HCT116 (cell line): ENCODE measurements around the gene TTLL11. TPM values are rescaled to one million over a fixed set of nuclear protein-coding genes. Genes with fewer than 3 reads are reported as not detected.

Source experiments
- ATAC-seq: fragments of 200-7000 bp; cut with Tn5 transposase; 2 replicates; pipeline ENCODE4 v1.9.1; 2020; ENCODE audit warnings: mild to moderate bottlenecking, moderate library complexity
- BruUV-seq: library from RNA; stranded (reverse); fragments of 400-500 nt; replicated peaks from 2 replicates; lab custom pipeline; 2021; lab: Mats Ljungman, UMichigan
- CTCF ChIA-PET: fragments of 300-600 bp; sonication (Branson Sonifier 250); formaldehyde crosslinking; loops from one replicate; lab custom pipeline; 2021; ENCODE audit warnings: antibody characterized with exemption; lab: Charles Lee
- POLR2A ChIA-PET: fragments of 300-600, 350-600 bp; sonication (Branson Sonifier 250); formaldehyde crosslinking; loops from one replicate; lab custom pipeline; 2021; ENCODE audit warnings: antibody characterized with exemption; lab: Charles Lee
- RAD21 ChIA-PET, 2 experiments: fragments of 300-600 bp; sonication (Branson Sonifier 250); formaldehyde crosslinking; loops; one replicate each; lab custom pipeline; 2023; ENCODE audit warnings: low total read pairs in 2 of 2; ENCODE audit not compliant: uncharacterized antibody in 2 of 2, unreplicated experiment in 2 of 2, low non-redundant PET in 1 of 2; lab: Charles Lee
- DNase-seq: peaks from one replicate; pipeline ENCODE4 v3.0.0-alpha.2; 2010; ENCODE audit warnings: low read depth, low spot score
- H2AFZ ChIP-seq: fragments of 200-600 bp; shearing (Covaris generic), sonication (generic); 2 replicates; pipeline ENCODE4 v1.6.1; 2017; ENCODE audit warnings: low read depth, mixed run types, mixed read lengths, antibody characterized with exemption, low read length; ENCODE audit not compliant: poor library complexity, severe bottlenecking
- H3K27ac ChIP-seq: 2 replicates; pipeline ENCODE4 v1.5.1; 2012; ENCODE audit warnings: low read depth, low read length
- H3K27me3 ChIP-seq: fragments of 200-600 bp; sonication (generic); 2 replicates; pipeline ENCODE4 v1.6.1; 2016; ENCODE audit warnings: mixed run types, low read length, mixed read lengths; ENCODE audit not compliant: insufficient read depth
- H3K36me3 ChIP-seq, 2 experiments: fragments of 200-500 bp in 1 of 2; fragments of 200-600 bp in 1 of 2; sonication (Bioruptor generic) in 1 of 2; sonication (generic) in 1 of 2; 2 replicates each; pipeline versions ENCODE4 v1.5.1 to v1.6.1; 2014 to 2016; ENCODE audit warnings: low read length in 2 of 2, inconsistent platforms in 1 of 2, mixed read lengths in 1 of 2, mixed run types in 1 of 2; ENCODE audit not compliant: insufficient read depth in 2 of 2, control insufficient read depth in 1 of 2
- H3K4me1 ChIP-seq, 2 experiments: fragments of 200-600 bp in 1 of 2; sonication (generic) in 1 of 2; 2 replicates each; pipeline versions ENCODE4 v1.5.1 to v1.6.1; 2012 to 2017; ENCODE audit warnings: low read length in 2 of 2, inconsistent platforms in 1 of 2, mild to moderate bottlenecking in 1 of 2, mixed read lengths in 1 of 2, mixed run types in 1 of 2, moderate library complexity in 1 of 2; ENCODE audit not compliant: insufficient read depth in 2 of 2, control insufficient read depth in 1 of 2
- H3K4me2 ChIP-seq: fragments of 200-600 bp; sonication (generic); 2 replicates; pipeline ENCODE4 v1.6.1; 2017; ENCODE audit warnings: mixed run types, low read length, mixed read lengths
- H3K4me3 ChIP-seq, 2 experiments: fragments of 200-600 bp in 1 of 2; sonication (generic) in 1 of 2; replicated peaks in 1 of 2; 2 replicates each; pipeline ENCODE4 v1.5.1; 2011 to 2016; ENCODE audit warnings: low read length in 2 of 2, control low read depth in 1 of 2, low read depth in 1 of 2, mild to moderate bottlenecking in 1 of 2, mixed read lengths in 1 of 2, mixed run types in 1 of 2
- H3K79me2 ChIP-seq: fragments of 200-600 bp; sonication (generic); 2 replicates; pipeline ENCODE4 v1.6.1; 2017; ENCODE audit warnings: mild to moderate bottlenecking, mixed run types, low read length, moderate library complexity, mixed read lengths; ENCODE audit not compliant: insufficient read depth
- H3K9ac ChIP-seq: fragments of 200-600 bp; sonication (generic); 2 replicates; pipeline ENCODE4 v1.6.1; 2016; ENCODE audit warnings: low read length, mixed read lengths
- H3K9me2 ChIP-seq: fragments of 200-600 bp; sonication (generic), shearing (Covaris generic); 2 replicates; pipeline ENCODE4 v1.6.1; 2017; ENCODE audit warnings: mixed run types, mild to moderate bottlenecking, moderate library complexity; ENCODE audit not compliant: insufficient read depth
- H3K9me3 ChIP-seq, 2 experiments: fragments of 200-500 bp in 1 of 2; fragments of 200-600 bp in 1 of 2; sonication (Bioruptor generic) in 1 of 2; sonication (generic) in 1 of 2; 2 replicates each; pipeline ENCODE4 v1.6.1; 2014 to 2017; ENCODE audit warnings: low read length in 2 of 2, mixed read lengths in 2 of 2, inconsistent platforms in 1 of 2, low read depth in 1 of 2, mild to moderate bottlenecking in 1 of 2, mixed run types in 1 of 2, moderate library complexity in 1 of 2; ENCODE audit not compliant: control insufficient read depth in 1 of 2, insufficient read depth in 1 of 2
- H4K20me1 ChIP-seq: fragments of 200-600 bp; sonication (generic), shearing (Covaris generic); 2 replicates; pipeline ENCODE4 v1.6.1; 2017; ENCODE audit warnings: mixed run types, mild to moderate bottlenecking, moderate library complexity; ENCODE audit not compliant: insufficient read depth
- ELF1 ChIP-seq: IDR thresholded peaks from 2 replicates; pipeline ENCODE4 v1.6.1; 2012; ENCODE audit warnings: low read depth, borderline replicate concordance
- EZH2 ChIP-seq: fragments of 200-600 bp; sonication (generic); IDR thresholded peaks from 2 replicates; pipeline ENCODE4 v1.6.1; 2017; ENCODE audit warnings: antibody characterized with exemption, mixed run types
- EZH2phosphoT487 ChIP-seq: fragments of 200-600 bp; IDR thresholded peaks from 2 replicates; pipeline ENCODE4 v1.6.1; 2018; ENCODE audit warnings: antibody characterized with exemption, borderline replicate concordance
- FOSL1 ChIP-seq: IDR thresholded peaks from 2 replicates; pipeline ENCODE4 v1.6.1; 2012; ENCODE audit warnings: low read depth
- JUND ChIP-seq: IDR thresholded peaks from 2 replicates; pipeline ENCODE4 v1.6.1; 2012
- REST ChIP-seq: IDR thresholded peaks from 2 replicates; pipeline ENCODE4 v1.6.1; 2012; ENCODE audit warnings: low read depth
- TCF7L2 ChIP-seq: IDR thresholded peaks from 2 replicates; pipeline ENCODE4 v1.7.0; 2011; ENCODE audit warnings: borderline replicate concordance, inconsistent platforms; ENCODE audit not compliant: insufficient read depth, insufficient read length; ENCODE audit errors: extremely low read depth
- YY1 ChIP-seq: IDR thresholded peaks from 2 replicates; pipeline ENCODE4 v1.6.1; 2011; ENCODE audit warnings: low read length, low read depth, moderate library complexity, mild to moderate bottlenecking; ENCODE audit not compliant: insufficient replicate concordance; ENCODE audit errors: extremely low read depth
- intact Hi-C: fragments of 100-400 bp; cut with micrococcal nuclease; formaldehyde crosslinking; loops from 2 replicates; pipeline ENCODE4 v1.10.0; 2022
- total RNA-seq: library from RNA; stranded (reverse); gene quantifications from one replicate; pipeline ENCODE4 v1.2.1, GENCODE V29; 2021; ENCODE audit not compliant: unreplicated experiment

Gene TTLL11
- total RNA-seq, 1 experiment from 2014 or later = 2.2 TPM

- no peak for TF ChIP-seq YY1
These were observed 177.8 kb downstream of the TTLL11 start (continued) for GRCh38 chr9:121915304-121915625.

- Histone ChIP-seq H2AFZ (no peak overlapping the region), H3K9ac (no peak overlapping the region), H3K9me3 (no peaks in the 10 kb centered on the region), H3K36me3 (no peaks in the 10 kb centered on the region), H3K9me2 (no peaks in the 10 kb centered on the region), H4K20me1 (no peaks in the 10 kb centered on the region), H3K4me1 (no peaks in the 10 kb centered on the region), H3K4me2 (no peak overlapping the region), H3K27ac (no peak overlapping the region), H3K79me2 (no peaks in the 10 kb centered on the region), H3K4me3 (no peak overlapping the region), H3K27me3 (no peaks in the 10 kb centered on the region)
- RAD21 ChIA-PET = no interaction called here
- CTCF ChIA-PET = no interaction called here
- ATAC-seq (no peak), DNase-seq (no peak)
- BruUV-seq = no TSS peak
- TF ChIP-seq JUND (no peak), REST (no peak), TCF7L2 (no peak), ELF1 (no peak), EZH2 (no peak), EZH2phosphoT487 (no peak), FOSL1 (no peak)
- POLR2A ChIA-PET = no interaction called here
- intact Hi-C loops = no loop called here
These were observed 178.4 kb downstream of the TTLL11 start for GRCh38 chr9:121914604-121915303.
